IMR-90 (cell line): Measurements from ENCODE around the gene SPINK4. TPM values are rescaled to one million over a fixed set of nuclear protein-coding genes. Genes with fewer than 3 reads are reported as not detected.

ENCODE experiments used
- ATAC-seq: fragments of 200-7000 bp; cut with Tn5 transposase; 2 replicates; pipeline ENCODE4 v1.9.1; 2020; ENCODE audit warnings: low read depth, mild to moderate bottlenecking, moderate library complexity
- BruUV-seq: library from RNA; stranded (reverse); fragments of 400-500 nt; replicated peaks from 2 replicates; lab custom pipeline; 2021; lab: Mats Ljungman, UMichigan
- CTCF ChIA-PET: fragments of 300-600 bp; formaldehyde crosslinking; extraction: SDS; loops from one replicate; lab custom pipeline; 2021; ENCODE audit warnings: antibody characterized with exemption; lab: Yijun Ruan, JAX
- POLR2A ChIA-PET: fragments of 300-600 bp; sonication (Branson Sonifier 250); formaldehyde crosslinking; loops from one replicate; lab custom pipeline; 2022; ENCODE audit warnings: antibody characterized with exemption; ENCODE audit not compliant: unreplicated experiment; lab: Charles Lee
- DNase-seq: peaks from one replicate; pipeline ENCODE4 v3.0.0; 2013
- H2AFZ ChIP-seq: replicated peaks from 2 replicates; pipeline ENCODE3; 2013; ENCODE audit warnings: low read length, mild to moderate bottlenecking; ENCODE audit not compliant: poor library complexity
- H2AK5ac ChIP-seq: 2 replicates; pipeline ENCODE4 v1.6.1; 2013; ENCODE audit warnings: low read depth, low read length, inconsistent platforms
- H2AK9ac ChIP-seq: replicated peaks from 2 replicates; pipeline ENCODE3; 2013; ENCODE audit warnings: mild to moderate bottlenecking, low read depth, low read length, moderate library complexity; ENCODE audit not compliant: poor library complexity
- H2BK120ac ChIP-seq: 2 replicates; pipeline ENCODE4 v1.6.1; 2013; ENCODE audit warnings: low read depth, low read length, inconsistent platforms
- H2BK15ac ChIP-seq: 3 replicates; pipeline ENCODE4 v1.6.1; 2013; ENCODE audit warnings: low read depth, low read length, inconsistent platforms
- H2BK20ac ChIP-seq: 2 replicates; pipeline ENCODE4 v1.6.1; 2013; ENCODE audit warnings: low read depth, mild to moderate bottlenecking, inconsistent platforms, low read length, moderate library complexity
- H2BK5ac ChIP-seq: 2 replicates; pipeline ENCODE4 v1.6.1; 2013; ENCODE audit warnings: mild to moderate bottlenecking, low read depth, low read length, inconsistent platforms; ENCODE audit not compliant: poor library complexity, severe bottlenecking
- H3K14ac ChIP-seq: replicated peaks from 2 replicates; pipeline ENCODE4 v1.6.1; 2013; ENCODE audit warnings: low read depth, low read length, inconsistent platforms
- H3K18ac ChIP-seq: 2 replicates; pipeline ENCODE4 v1.6.1; 2013; ENCODE audit warnings: low read depth, low read length, control low read depth
- H3K23ac ChIP-seq: 2 replicates; pipeline ENCODE4 v1.6.1; 2013; ENCODE audit warnings: low read depth, low read length, inconsistent platforms
- H3K27ac ChIP-seq: 2 replicates; pipeline ENCODE4 v1.5.1; 2013; ENCODE audit warnings: mild to moderate bottlenecking, control low read depth, low read length; ENCODE audit not compliant: insufficient read depth
- H3K27me3 ChIP-seq: 2 replicates; pipeline ENCODE4 v1.6.1; 2013; ENCODE audit warnings: low read length; ENCODE audit not compliant: control insufficient read depth, insufficient read depth
- H3K36me3 ChIP-seq: 2 replicates; pipeline ENCODE4 v1.6.1; 2013; ENCODE audit warnings: low read length, mixed read lengths; ENCODE audit not compliant: control insufficient read depth, insufficient read depth
- H3K4ac ChIP-seq: 2 replicates; pipeline ENCODE4 v1.6.1; 2013; ENCODE audit warnings: low read depth, low read length, inconsistent platforms
- H3K4me1 ChIP-seq: 2 replicates; pipeline ENCODE4 v1.6.1; 2013; ENCODE audit warnings: low read length, mixed read lengths; ENCODE audit not compliant: control insufficient read depth, insufficient read depth
- H3K4me2 ChIP-seq: 2 replicates; pipeline ENCODE4 v1.6.1; 2013; ENCODE audit warnings: low read depth, mild to moderate bottlenecking, control low read depth, low read length, moderate library complexity
- H3K4me3 ChIP-seq: 2 replicates; pipeline ENCODE4 v1.5.1; 2013; ENCODE audit warnings: low read depth, mild to moderate bottlenecking, control low read depth, low read length, moderate library complexity; ENCODE audit not compliant: insufficient read depth
- H3K56ac ChIP-seq: 2 replicates; pipeline ENCODE4 v1.6.1; 2013; ENCODE audit warnings: low read length, inconsistent platforms; ENCODE audit not compliant: insufficient read depth; ENCODE audit errors: extremely low read depth
- H3K79me1 ChIP-seq, 2 experiments: 2 replicates each; pipeline ENCODE4 v1.6.1; 2013; ENCODE audit warnings: low read length in 2 of 2, inconsistent platforms in 1 of 2, low read depth in 1 of 2
- H3K9ac ChIP-seq: 2 replicates; pipeline ENCODE4 v1.6.1; 2013; ENCODE audit warnings: low read depth, low read length, control low read depth
- H3K9me1 ChIP-seq: 2 replicates; pipeline ENCODE4 v1.6.1; 2013; ENCODE audit warnings: low read length, inconsistent platforms; ENCODE audit not compliant: insufficient read depth
- H3K9me3 ChIP-seq: 2 replicates; pipeline ENCODE4 v1.6.1; 2013; ENCODE audit warnings: low read length; ENCODE audit not compliant: control insufficient read depth, insufficient read depth
- H4K20me1 ChIP-seq: 2 replicates; pipeline ENCODE4 v1.6.1; 2013; ENCODE audit warnings: low read length, inconsistent platforms; ENCODE audit not compliant: insufficient read depth
- H4K5ac ChIP-seq: 2 replicates; pipeline ENCODE4 v1.6.1; 2013; ENCODE audit warnings: mild to moderate bottlenecking, low read depth, low read length, control low read depth
- H4K8ac ChIP-seq, 2 experiments: 2 replicates each; pipeline ENCODE4 v1.6.1; 2013; ENCODE audit warnings: low read depth in 2 of 2, low read length in 2 of 2, control low read depth in 1 of 2, inconsistent platforms in 1 of 2
- H4K91ac ChIP-seq: 2 replicates; pipeline ENCODE4 v1.6.1; 2013; ENCODE audit warnings: low read depth, low read length, inconsistent platforms; ENCODE audit not compliant: insufficient read depth
- BHLHE40 ChIP-seq: fragments of 150-350 bp; IDR thresholded peaks from 2 replicates; pipeline ENCODE4 v1.6.1; 2016; ENCODE audit warnings: mild to moderate bottlenecking, low read depth, low read length
- CEBPB ChIP-seq: IDR thresholded peaks from 2 replicates; pipeline ENCODE4 v1.6.1; 2012; ENCODE audit warnings: low read depth, low read length, improper control_type of control experiment
- CHD1 ChIP-seq: IDR thresholded peaks from 2 replicates; pipeline ENCODE4 v1.6.1; 2012; ENCODE audit warnings: low read depth, low read length, improper control_type of control experiment
- ELK1 ChIP-seq: fragments of 150-350 bp; IDR thresholded peaks from 2 replicates; pipeline ENCODE4 v1.6.1; 2016; ENCODE audit warnings: low read depth, mild to moderate bottlenecking, low read length, moderate library complexity, borderline replicate concordance
- FOS ChIP-seq: fragments of 150-350 bp; IDR thresholded peaks from 2 replicates; pipeline ENCODE4 v1.6.1; 2016; ENCODE audit warnings: low read depth, low read length
- MAZ ChIP-seq: IDR thresholded peaks from 2 replicates; pipeline ENCODE4 v1.6.1; 2012; ENCODE audit warnings: low read depth, mild to moderate bottlenecking, low read length, improper control_type of control experiment, moderate library complexity, borderline replicate concordance
- MXI1 ChIP-seq: IDR thresholded peaks from 2 replicates; pipeline ENCODE4 v1.6.1; 2012; ENCODE audit warnings: low read depth, mild to moderate bottlenecking, low read length, moderate library complexity, borderline replicate concordance
- NFE2L2 ChIP-seq: fragments of 150-350 bp; IDR thresholded peaks from 2 replicates; pipeline ENCODE4 v1.6.1; 2016; ENCODE audit warnings: low read depth, mild to moderate bottlenecking, low read length
- POLR2A ChIP-seq: IDR thresholded peaks from 2 replicates; pipeline ENCODE4 v1.6.1; 2012; ENCODE audit warnings: mild to moderate bottlenecking, low read depth, low read length
- RAD21 ChIP-seq: IDR thresholded peaks from 2 replicates; pipeline ENCODE4 v1.6.1; 2012; ENCODE audit warnings: low read length, improper control_type of control experiment
- RFX5 ChIP-seq: IDR thresholded peaks from 2 replicates; pipeline ENCODE4 v1.8.0; 2012; ENCODE audit warnings: low read depth, mild to moderate bottlenecking, low read length, moderate library complexity
- SMC3 ChIP-seq: fragments of 150-350 bp; IDR thresholded peaks from 2 replicates; pipeline ENCODE4 v1.6.1; 2016; ENCODE audit warnings: low read depth, mild to moderate bottlenecking, antibody characterized with exemption, low read length, moderate library complexity
- WGBS, 2 experiments: methylation state at CpG; one replicate each; pipeline versions ENCODE4 v1.1.5 to v1.1.7; 2013; ENCODE audit warnings: missing lambda C conversion rate in 2 of 2; ENCODE audit not compliant: insufficient read length in 1 of 2; ENCODE audit errors: extremely low coverage in 2 of 2; 5-methylcytosine and 5-hydroxymethylcytosine counted together
- dilution Hi-C: fragments of 300-500 bp; cut with HindIII; formaldehyde crosslinking; loops from one replicate; pipeline ENCODE4 v1.14.3; 2018; ENCODE audit warnings: low sequenced_read_pairs; ENCODE audit not compliant: unreplicated experiment
- in situ Hi-C: fragments of 300-500 bp; cut with MboI; formaldehyde crosslinking; loops from 3 replicates; pipeline ENCODE4 v1.14.3; 2019; ENCODE audit warnings: low sequenced_read_pairs, inconsistent platforms, mixed read lengths
- intact Hi-C: fragments of 100-400 bp; cut with micrococcal nuclease; formaldehyde crosslinking; loops from 2 replicates; pipeline ENCODE4 v1.10.0; 2022
- polyA plus RNA-seq, 3 experiments: library from polyadenylated mRNA; depleted of rRNA; stranded (reverse); fragments of >200 nt; gene quantifications; 2 replicates each; pipeline ENCODE4 v1.2.3, GENCODE V29; 2012; ENCODE audit warnings: low replicate concordance in 1 of 3
- total RNA-seq: library from RNA; depleted of rRNA; stranded (reverse); fragments of >200 nt; gene quantifications from 2 replicates; pipeline ENCODE4 v1.2.3, GENCODE V29; 2012
- TF ChIP-seq, protein P1 (sequence below): conservative IDR thresholded peaks from 2 replicates; pipeline ENCODE4 v1.5.1; 2012; ENCODE audit warnings: mild to moderate bottlenecking, low read depth, low read length, improper control_type of control experiment
- TF ChIP-seq, protein P2 (sequence below): fragments of 150-350 bp; IDR thresholded peaks from 2 replicates; pipeline ENCODE4 v1.6.1; 2017; ENCODE audit warnings: mild to moderate bottlenecking, antibody characterized with exemption, low read length, low read depth

Gene SPINK4
- total and polyA plus RNA-seq, 2 of the 4 experiments (the other 2 are of a cell fraction), result not detected

DNA sequence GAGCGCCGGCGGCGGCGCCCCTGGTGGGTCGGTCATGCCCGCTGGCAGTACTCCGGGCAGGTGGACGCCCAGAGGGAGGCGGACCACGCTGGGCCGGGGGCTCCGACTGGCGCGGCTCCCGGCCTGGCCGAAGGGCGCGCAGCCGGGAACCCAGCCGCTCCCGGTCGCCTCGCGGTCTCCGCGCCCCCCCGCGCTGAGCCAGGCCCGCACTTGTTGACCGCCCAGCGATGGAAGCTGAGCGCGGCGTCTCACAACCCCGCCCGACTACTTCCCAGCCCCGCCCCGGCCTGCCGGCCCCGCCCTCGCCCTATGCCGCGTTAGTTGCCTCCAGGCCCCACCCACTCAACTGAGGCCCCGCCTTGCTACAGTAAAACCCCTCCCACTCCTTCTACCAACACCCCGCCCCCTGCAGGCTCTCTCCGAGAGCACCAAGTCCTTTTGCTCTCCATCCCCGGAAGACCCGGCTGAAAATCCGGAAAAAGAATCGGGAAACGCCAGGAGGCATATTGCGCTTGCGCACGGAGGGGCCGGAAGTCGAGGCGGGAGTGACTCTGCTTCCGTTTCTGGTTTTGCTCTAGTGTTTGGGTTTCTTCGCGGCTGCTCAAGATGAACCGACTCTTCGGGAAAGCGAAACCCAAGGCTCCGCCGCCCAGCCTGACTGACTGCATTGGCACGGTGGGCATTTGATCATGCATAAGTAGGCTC, 24.7 kb downstream of the SPINK4 start, which contains the start of the genes BAG1 and CHMP5:
TSS of gene BAG1 (minus strand) at position 236 of the 705 bp plus-strand sequence.
TSS of gene CHMP5 (plus strand) at position 577 of the 705 bp plus-strand sequence. CDS start at position 607, 30 bp downstream.
- Histone ChIP-seq H3K18ac (peak within 1 kb of the TSS; percentile 21; the same call in 1 of the 2 replicates), H2BK120ac (peak within 1 kb of the TSS; percentile 35; the same call in 1 of the 2 replicates), H4K5ac (peak within 1 kb of the TSS; percentile 89), H2AK9ac (peak within 1 kb of the TSS; percentile 93), H3K27me3 (no peaks in the 10 kb centered on the region), H2BK15ac (peak within 1 kb of the TSS; percentile 38; the same call in 1 of the 3 replicates), H3K9ac (peak within 1 kb of the TSS; percentile 99), H3K9me1 (peaks cover 5% of the 10 kb centered on the region; the same call in 1 of the 2 replicates), H2AK5ac (peak within 1 kb of the TSS; percentile 99), H3K27ac (peak within 1 kb of the TSS; percentile 76), H2BK20ac (no peak within 1 kb of the TSS), H3K23ac (peak within 1 kb of the TSS; percentile 89), H3K79me1 (peaks cover 32 to 62% of the 10 kb centered on the region in 2 experiments), H3K4ac (peak within 1 kb of the TSS; percentile 96), H3K4me3 (peak within 1 kb of the TSS; percentile 91), H3K4me2 (peak within 1 kb of the TSS; percentile 98), H4K91ac (peak within 1 kb of the TSS; percentile 81), H2BK5ac (peak within 1 kb of the TSS; percentile 68), H4K8ac (peak within 1 kb of the TSS; percentile 91 to 96), H3K4me1 (peaks cover 10% of the 10 kb centered on the region), H2AFZ (peak within 1 kb of the TSS; percentile 95), H3K36me3 (peaks cover 8% of the 10 kb centered on the region), H3K14ac (peak within 1 kb of the TSS; percentile 84), H3K56ac (peak within 1 kb of the TSS; percentile 84), H4K20me1 (peaks cover 9% of the 10 kb centered on the region), H3K9me3 (no peaks in the 10 kb centered on the region)
- DNase-seq, result peak; percentile 99
- dilution Hi-C loops (no loop called here), intact Hi-C loops (loop anchor here (1.0 kb wide), 1 partner anchor 183 kb away; no protein-coding TSS in a partner anchor), in situ Hi-C loops (no loop called here)
- 0% methylated on average over 19 of the region's 67 CpGs; no CpG with 5 or more reads in 1 of the 2 experiments for WGBS, 2 experiments
- ChIA-PET CTCF (no interaction called here), POLR2A (interaction anchor here (1.0 kb wide), 1 partner anchor 9 kb away, joined by 3 read pairs; no protein-coding TSS in a partner anchor)
- BruUV-seq, result no TSS peak
- peak; percentile 98 for ATAC-seq
- TF ChIP-seq RFX5 (no peak), MAZ (peak; percentile 72), NFE2L2 (no peak), ELK1 (no peak), FOS (no peak), BHLHE40 (no peak), SMC3 (peak; percentile 2; the same call in 1 of the 2 replicates), RAD21 (no peak), CEBPB (no peak), POLR2A (peak; percentile 83), MXI1 (peak; percentile 66; the same call in 1 of the 2 replicates), CHD1 (no peak)
- TF ChIP-seq, protein P1, sequence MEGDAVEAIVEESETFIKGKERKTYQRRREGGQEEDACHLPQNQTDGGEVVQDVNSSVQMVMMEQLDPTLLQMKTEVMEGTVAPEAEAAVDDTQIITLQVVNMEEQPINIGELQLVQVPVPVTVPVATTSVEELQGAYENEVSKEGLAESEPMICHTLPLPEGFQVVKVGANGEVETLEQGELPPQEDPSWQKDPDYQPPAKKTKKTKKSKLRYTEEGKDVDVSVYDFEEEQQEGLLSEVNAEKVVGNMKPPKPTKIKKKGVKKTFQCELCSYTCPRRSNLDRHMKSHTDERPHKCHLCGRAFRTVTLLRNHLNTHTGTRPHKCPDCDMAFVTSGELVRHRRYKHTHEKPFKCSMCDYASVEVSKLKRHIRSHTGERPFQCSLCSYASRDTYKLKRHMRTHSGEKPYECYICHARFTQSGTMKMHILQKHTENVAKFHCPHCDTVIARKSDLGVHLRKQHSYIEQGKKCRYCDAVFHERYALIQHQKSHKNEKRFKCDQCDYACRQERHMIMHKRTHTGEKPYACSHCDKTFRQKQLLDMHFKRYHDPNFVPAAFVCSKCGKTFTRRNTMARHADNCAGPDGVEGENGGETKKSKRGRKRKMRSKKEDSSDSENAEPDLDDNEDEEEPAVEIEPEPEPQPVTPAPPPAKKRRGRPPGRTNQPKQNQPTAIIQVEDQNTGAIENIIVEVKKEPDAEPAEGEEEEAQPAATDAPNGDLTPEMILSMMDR, result peak; percentile 48
- TF ChIP-seq, protein P2, sequence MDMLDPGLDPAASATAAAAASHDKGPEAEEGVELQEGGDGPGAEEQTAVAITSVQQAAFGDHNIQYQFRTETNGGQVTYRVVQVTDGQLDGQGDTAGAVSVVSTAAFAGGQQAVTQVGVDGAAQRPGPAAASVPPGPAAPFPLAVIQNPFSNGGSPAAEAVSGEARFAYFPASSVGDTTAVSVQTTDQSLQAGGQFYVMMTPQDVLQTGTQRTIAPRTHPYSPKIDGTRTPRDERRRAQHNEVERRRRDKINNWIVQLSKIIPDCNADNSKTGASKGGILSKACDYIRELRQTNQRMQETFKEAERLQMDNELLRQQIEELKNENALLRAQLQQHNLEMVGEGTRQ, result no peak
